GM18858 (cell line): ENCODE results near the gene LRIG2.

Source experiments
- ATAC-seq: cut with Tn5 transposase; IDR thresholded peaks from one replicate; pipeline ENCODE4 v1.9.1; 2021; ENCODE audit not compliant: unreplicated experiment

Gene LRIG2

DNA sequence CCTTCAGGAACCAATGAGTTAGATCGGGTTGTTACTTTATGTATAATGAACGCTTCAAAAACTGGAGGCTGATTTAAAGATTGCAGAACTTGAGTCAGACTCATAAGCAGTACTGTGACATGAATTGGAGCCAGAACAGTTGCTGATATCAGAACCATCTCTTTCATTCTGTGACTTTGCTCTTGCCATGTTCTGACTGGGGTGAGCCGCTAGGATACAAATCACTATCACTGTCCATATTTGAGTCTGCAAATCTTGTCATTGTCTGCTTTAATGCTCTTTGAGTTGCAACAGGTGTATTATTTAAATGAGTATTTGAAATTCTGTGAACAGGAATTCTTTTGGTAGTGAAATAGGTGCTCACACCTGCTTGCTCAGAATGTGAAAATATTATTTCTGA, 52.5 kb downstream of the LRIG2 start:
- no peak for ATAC-seq

DNA sequence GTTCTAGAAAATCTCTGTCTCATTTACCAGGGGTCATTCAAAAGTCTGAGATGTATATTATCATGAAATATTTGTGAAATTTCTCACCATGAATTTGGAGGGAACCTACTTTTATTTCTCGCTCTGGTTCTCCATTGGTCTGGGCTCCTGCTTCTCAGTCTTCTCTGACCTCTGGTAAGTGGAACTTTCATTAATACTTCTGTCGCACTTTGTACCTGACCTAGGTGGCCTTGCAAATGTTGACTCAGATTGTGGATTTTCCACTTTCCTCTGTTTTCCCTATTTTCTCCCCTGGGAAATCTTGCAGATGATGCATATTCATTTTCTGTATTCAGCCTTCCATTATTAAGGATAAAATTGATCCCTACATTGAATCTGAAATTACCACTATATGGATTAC, 53.2 kb downstream of the LRIG2 start:
- no peak for ATAC-seq

GRCh38 chr1:113128116-113128515, 55.1 kb downstream of the LRIG2 start:
- ATAC-seq, result no peak

DNA sequence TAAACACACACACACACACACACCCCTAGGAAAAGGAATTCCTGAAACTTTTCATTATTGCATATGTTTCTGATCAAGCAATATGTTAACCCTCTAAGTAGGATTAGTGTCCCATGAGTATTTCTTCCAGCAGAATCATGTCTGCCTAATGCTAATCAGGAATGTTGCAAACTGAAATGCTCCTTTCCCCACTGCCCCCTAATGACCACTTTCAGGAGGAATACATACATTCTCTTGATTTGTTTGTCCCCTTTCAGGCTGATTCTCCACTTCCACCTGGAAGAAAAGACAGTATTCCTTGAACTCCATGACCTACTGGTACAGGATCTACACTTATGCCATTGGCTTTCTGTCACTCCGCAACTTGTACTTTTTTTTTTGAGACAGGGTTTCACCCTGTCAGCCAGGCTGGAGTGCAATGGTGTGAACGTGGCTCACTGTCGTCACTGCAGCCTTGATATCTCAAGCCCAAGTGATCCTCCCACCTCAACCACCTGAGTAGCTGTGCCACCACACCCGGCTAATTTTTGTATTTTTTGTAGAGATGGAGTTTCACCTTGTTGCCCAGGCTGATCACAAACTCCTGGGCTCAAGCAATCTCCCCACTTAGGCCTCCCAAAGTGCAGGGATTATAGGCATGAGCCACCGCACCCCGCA, 56.7 kb downstream of the LRIG2 start:
- ATAC-seq, result no peak

DNA sequence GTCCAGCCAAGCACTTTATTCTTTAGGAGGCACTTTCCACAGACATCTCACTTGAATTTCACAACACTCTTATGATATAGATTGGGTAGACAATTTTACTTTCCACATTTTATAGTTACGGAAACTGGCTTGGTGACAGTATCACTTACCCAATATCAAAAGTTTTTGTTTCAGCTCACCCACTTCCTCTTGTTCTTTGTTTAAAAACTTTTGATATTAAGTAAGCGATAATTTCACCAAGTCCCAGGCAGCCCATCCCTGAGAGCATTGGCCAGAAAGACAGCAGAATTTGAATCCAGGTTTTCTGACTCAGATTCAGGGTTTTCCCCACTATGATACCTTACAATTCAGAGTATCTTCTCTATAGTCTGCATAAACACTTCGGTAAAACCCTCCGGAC, 60.0 kb downstream of the LRIG2 start:
- ATAC-seq, result no peak

DNA sequence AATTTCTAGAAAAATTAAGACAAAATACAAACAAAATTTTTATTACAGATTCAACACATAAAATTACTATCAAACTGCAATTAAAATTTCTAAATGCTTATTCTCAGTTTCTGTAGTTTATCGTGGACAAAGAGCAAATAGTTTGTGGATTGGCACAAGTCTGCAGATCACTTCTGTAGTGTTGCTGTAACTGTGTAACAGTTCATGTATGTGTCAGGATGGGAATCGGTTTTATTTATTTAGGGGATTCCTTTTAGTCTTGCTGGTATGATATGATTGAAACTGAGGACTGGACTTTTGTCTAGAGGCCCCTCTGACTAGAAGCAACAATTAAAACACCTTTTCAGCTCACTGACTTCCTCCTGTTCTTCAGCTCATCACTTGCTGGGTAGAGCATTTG, 60.8 kb downstream of the LRIG2 start:
- no peak for ATAC-seq

- ATAC-seq, result no peak
These were observed 62.5 kb downstream of the LRIG2 start for GRCh38 chr1:113135460-113135859.

DNA sequence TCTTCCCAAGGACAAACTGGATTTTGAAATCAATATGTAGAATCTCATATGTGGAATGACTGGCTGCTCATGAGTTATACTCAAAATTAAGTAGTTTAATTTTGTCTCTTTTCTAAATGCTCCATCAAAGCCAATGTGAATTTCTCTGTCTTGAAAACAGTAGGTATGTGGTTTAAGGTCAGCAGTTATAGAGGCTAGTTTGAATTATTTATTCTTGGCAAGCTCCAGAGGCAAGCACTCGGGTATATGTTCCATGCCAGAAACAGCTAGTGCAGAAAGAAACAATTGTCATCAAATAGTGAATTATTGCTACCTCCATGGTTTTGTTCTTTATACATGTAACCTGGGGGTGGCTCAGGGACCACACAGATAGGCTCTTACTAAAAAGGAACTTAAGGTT, 63.5 kb downstream of the LRIG2 start:
- ATAC-seq, result no peak

DNA sequence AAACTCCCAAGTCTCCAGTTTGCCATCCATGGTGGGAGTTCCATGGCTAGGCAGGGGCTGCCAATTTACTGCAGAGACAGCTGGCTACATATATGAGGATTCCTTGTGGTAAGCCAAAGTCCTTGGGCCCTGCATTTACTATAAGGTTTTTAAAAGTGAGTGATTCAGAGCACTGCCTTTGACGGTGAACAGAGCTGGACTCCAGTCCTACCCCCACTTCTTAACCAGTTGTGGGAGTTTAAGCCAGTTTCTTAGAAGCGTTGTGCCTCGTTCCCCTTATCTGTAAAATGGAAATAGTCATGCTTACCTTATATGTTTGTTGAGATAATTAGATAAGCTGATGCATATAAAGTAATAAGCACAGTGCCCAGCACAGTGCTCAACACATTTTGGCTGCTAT, 64.6 kb downstream of the LRIG2 start:
- ATAC-seq, result no peak

GRCh38 chr1:113138778-113139177, 65.8 kb downstream of the LRIG2 start:
- no peak for ATAC-seq

- no peak for ATAC-seq
These were observed 67.2 kb downstream of the LRIG2 start for GRCh38 chr1:113140176-113140575.

- peak; percentile 49 for ATAC-seq
These were observed 67.8 kb downstream of the LRIG2 start for GRCh38 chr1:113140588-113141446.

DNA sequence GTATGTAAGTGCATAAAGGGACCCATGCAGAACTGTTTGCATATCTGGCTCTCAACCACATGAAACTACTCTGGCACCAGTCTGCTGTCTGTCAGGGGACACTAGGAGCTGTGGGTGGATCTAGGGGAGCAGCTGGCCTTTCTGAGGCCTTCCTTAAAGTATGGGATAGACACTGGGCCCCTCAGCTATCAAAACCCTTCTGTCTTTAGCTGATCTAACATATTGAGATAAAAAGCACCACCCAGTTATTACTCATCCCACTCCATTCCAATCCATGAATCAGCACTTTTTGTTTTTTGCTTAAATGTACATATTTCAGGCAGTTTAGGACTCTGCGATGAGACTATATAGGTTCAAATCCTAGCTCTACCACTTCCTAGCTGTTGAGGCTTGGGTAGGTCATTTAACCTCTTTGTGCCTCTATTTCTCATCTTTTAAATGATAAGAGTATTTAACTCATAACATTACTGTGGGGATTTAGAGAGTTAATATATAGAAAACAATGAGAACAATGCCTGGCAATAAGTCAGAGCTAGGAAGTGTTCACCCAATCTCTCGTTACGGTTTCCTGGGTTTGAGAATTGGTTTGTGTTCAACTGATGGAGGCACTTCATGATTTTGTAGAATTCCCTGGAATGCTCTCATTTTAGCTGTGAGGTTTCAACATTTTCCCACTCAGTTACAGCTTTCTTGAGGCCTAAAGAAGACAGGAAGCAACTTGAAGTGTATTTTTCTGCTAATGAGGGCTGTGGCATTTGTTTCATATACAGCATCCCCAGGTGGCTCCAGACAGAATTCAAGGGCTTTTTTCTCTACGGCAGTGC, 68.9 kb downstream of the LRIG2 start:
- ATAC-seq, result no peak

DNA sequence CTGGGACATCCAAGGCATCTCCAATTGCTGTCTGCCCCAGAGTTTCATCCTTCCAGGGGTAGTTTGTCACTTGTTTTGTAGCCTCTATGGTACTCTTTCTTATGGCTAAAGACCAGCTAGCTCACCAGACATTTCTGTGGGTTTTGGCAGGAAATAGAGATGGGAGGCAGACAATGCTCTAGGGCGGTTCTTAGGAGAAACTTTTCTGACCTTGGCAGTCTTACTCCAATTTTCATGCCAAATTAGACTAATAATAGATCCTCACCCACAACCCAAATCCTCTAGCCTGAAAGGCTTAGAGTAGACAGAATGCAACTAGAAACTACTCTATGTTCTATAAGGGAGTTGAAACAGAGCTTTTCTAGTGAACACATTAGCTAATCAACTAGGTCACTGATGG, 69.8 kb downstream of the LRIG2 start:
- ATAC-seq, result no peak

- ATAC-seq, result no peak
These were observed 73.5 kb downstream of the LRIG2 start for GRCh38 chr1:113146242-113147072.

DNA sequence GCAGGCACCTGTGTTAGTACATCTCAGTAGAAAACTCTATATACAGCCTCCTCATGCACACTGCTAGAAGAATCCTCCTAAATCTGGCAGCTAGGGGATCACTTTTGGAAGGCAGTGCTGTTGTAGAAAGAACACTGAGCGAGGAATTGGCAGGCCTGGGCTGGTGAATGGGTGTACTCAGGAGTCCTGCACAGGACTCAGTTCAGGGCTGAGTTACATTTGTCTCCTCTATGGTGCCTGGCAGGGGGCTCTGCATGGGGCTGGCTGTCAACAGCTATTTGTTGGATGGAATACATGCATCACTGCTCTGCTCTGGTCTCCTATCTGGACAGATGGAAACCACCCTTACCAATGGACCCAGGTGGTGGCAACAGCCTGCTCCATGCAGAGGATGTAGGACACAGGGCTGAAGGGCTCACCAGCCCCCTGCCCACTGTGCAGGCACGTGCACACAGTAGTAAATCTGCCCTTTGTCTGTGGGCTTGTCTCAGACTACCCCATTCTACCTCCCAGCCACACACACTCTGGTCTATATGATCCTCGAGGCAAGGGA, 74.2 kb downstream of the LRIG2 start:
- ATAC-seq, result no peak

DNA sequence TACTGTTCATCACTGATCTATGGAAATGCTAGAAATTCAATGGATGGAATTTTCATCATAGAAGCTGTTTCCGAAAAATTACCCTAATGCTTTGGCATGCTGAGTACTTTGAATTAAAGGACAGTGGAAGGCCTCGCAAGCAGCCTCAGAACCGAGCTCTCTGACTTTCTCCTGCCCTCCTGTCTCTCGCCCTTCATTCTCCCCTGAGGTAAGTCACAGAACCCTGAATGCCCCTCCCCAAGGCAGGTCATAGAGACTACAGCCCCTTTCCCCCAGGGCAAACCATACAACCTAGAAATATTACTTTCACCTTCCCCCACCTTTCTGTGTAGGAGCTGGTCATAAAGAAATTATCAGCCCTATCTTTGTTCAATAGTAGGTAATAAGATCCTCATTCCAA, 74.8 kb downstream of the LRIG2 start:
- no peak for ATAC-seq

DNA sequence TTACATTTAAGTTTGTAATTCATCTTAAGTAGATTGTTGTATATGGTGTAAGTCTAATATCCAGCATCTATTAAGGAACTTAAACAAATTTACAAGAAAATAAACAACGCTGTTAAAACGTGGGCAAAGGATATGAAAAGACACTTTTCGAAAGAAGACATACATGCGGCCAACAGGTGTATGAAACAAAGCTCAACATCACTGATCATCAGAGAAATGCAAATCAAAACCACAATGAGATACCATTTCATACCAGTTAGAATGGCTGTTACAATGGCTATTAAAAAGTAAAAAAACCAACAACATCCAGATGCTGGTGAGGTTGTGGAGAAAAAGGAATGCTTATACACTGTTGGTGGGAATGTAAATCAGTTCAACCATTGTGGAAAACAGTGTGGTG, 77.5 kb downstream of the LRIG2 start:
- peak; percentile 47 for ATAC-seq

GRCh38 chr1:113153116-113153803, 80.3 kb downstream of the LRIG2 start:
- no peak for ATAC-seq

GRCh38 chr1:113156368-113156767, 83.4 kb downstream of the LRIG2 start:
- ATAC-seq, result no peak
